ENCODE data around the gene GRK5. TPM values are rescaled to one million over a fixed set of nuclear protein-coding genes. Genes with fewer than 3 reads are reported as not detected.

The GRK5 gene
- total RNA-seq, 1 donor from 2014 or later: 52.8 TPM

DNA sequence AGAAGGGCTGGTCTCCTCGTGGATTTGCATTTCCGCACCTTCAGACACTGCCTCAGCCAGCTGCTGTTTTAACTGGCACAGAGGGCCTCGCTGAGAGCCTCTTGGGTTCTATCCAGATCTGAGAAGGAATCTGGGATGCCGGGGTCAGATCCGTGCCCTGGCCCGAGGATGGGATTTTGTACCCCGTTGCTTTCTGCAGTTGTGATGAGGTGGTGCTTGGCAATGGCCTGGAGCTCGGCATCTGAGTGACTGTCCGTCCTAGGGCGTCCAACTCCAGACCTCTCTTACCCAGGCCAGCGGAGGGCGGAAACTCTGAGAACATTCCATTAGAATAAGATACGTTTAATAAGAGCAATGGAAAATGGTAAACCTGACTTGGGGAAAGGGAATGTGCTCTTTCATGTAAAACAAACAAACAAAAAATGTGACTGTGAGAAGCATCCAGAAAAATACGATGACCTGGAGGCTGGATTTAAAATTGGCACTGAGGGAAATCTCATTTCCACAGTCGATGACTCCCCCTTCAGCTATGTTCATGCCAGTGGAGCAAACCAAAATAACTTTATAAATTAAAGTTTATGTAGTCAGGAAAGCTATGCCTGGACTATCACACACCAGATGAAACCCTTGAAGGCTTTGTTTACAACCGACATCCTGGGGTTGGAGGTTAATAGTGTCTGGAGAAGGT is 39.6 kb downstream of the GRK5 start:
- Histone ChIP-seq H3K4me3 (no peak overlapping the region), H3K9me3 (replicated peaks) (no peaks in the 10 kb centered on the region), H3K36me3 (no peaks in the 10 kb centered on the region), H3K4me1 (peaks cover 77% of the 10 kb centered on the region), H3K27ac (replicated peaks) (peak overlapping the region; percentile 90), H3K27me3 (ENCODE audit: low read depth) (no peaks in the 10 kb centered on the region)
- TF ChIP-seq, protein P1, sequence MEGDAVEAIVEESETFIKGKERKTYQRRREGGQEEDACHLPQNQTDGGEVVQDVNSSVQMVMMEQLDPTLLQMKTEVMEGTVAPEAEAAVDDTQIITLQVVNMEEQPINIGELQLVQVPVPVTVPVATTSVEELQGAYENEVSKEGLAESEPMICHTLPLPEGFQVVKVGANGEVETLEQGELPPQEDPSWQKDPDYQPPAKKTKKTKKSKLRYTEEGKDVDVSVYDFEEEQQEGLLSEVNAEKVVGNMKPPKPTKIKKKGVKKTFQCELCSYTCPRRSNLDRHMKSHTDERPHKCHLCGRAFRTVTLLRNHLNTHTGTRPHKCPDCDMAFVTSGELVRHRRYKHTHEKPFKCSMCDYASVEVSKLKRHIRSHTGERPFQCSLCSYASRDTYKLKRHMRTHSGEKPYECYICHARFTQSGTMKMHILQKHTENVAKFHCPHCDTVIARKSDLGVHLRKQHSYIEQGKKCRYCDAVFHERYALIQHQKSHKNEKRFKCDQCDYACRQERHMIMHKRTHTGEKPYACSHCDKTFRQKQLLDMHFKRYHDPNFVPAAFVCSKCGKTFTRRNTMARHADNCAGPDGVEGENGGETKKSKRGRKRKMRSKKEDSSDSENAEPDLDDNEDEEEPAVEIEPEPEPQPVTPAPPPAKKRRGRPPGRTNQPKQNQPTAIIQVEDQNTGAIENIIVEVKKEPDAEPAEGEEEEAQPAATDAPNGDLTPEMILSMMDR (IDR thresholded peaks at IDR 0.05; ENCODE audit: borderline replicate concordance): no peak
- DNase-seq: no peak
- intact Hi-C loops (cut with micrococcal nuclease): no loop called here

GRCh38 chr10:119247550-119247894 is 40.2 kb downstream of the GRK5 start:
- no peaks in the 10 kb centered on the region for H3K27me3 ChIP-seq (ENCODE audit: low read depth)
- peak overlapping the region; percentile 90 for H3K27ac ChIP-seq (replicated peaks)
- TF ChIP-seq, protein P1 (IDR thresholded peaks at IDR 0.05; ENCODE audit: borderline replicate concordance): no peak
- intact Hi-C loops (cut with micrococcal nuclease): no loop called here
- H3K4me1 ChIP-seq: peaks cover 77% of the 10 kb centered on the region
- no peaks in the 10 kb centered on the region for H3K9me3 ChIP-seq (replicated peaks)
- no peak overlapping the region for H3K4me3 ChIP-seq
- no peaks in the 10 kb centered on the region for H3K36me3 ChIP-seq
- DNase-seq: no peak

DNA sequence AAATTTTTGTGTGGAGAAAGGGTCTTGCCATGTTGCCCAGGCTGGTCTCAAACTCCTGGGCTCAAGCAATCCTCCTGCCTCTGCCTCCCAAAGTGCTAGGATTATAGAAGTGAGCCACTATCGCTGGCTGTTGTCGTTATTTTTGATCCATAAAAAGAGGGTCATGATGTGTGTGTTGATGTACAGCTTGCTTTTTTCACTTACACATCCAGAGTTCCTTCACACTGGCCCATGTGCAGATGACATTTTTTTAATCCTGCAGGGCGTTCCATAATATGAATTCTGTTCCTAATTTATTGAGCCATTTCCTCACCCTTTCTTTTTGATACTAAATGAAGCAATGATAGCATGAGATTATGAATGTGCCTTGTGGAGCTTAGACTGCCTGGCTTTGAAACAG is 40.8 kb downstream of the GRK5 start:
- Histone ChIP-seq H3K27me3 (ENCODE audit: low read depth) (no peaks in the 10 kb centered on the region), H3K36me3 (no peaks in the 10 kb centered on the region), H3K9me3 (replicated peaks) (no peaks in the 10 kb centered on the region), H3K4me1 (peaks cover 77% of the 10 kb centered on the region), H3K27ac (replicated peaks) (peak overlapping the region; percentile 90), H3K4me3 (no peak overlapping the region)
- DNase-seq: no peak
- intact Hi-C loops (cut with micrococcal nuclease): no loop called here
- TF ChIP-seq, protein P1 (IDR thresholded peaks at IDR 0.05; ENCODE audit: borderline replicate concordance): no peak

DNA sequence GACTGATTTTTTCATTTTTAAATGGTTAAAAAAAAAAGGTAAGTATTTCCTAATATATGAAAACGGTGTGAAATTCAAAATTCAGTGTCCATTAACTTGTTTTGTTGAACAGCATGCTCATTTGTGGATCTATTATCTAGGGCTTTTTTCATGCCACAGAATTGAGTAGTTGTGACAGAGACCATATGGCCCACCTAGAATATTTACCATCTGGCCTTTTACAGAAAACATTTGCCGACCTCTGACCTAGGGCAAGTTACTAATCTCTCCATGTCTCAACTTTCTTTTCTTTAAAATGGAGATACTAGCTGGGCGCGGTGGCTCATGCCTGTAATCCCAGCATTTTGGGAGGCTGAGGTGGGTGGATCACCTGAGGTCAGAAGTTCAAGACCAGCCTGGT is 41.3 kb downstream of the GRK5 start:
- Histone ChIP-seq H3K4me3 (no peak overlapping the region), H3K36me3 (no peaks in the 10 kb centered on the region), H3K27ac (replicated peaks) (peak overlapping the region; percentile 90), H3K9me3 (replicated peaks) (no peaks in the 10 kb centered on the region), H3K27me3 (ENCODE audit: low read depth) (no peaks in the 10 kb centered on the region), H3K4me1 (peaks cover 77% of the 10 kb centered on the region)
- no peak for DNase-seq
- intact Hi-C loops (cut with micrococcal nuclease): no loop called here
- TF ChIP-seq, protein P1 (IDR thresholded peaks at IDR 0.05; ENCODE audit: borderline replicate concordance): no peak

DNA sequence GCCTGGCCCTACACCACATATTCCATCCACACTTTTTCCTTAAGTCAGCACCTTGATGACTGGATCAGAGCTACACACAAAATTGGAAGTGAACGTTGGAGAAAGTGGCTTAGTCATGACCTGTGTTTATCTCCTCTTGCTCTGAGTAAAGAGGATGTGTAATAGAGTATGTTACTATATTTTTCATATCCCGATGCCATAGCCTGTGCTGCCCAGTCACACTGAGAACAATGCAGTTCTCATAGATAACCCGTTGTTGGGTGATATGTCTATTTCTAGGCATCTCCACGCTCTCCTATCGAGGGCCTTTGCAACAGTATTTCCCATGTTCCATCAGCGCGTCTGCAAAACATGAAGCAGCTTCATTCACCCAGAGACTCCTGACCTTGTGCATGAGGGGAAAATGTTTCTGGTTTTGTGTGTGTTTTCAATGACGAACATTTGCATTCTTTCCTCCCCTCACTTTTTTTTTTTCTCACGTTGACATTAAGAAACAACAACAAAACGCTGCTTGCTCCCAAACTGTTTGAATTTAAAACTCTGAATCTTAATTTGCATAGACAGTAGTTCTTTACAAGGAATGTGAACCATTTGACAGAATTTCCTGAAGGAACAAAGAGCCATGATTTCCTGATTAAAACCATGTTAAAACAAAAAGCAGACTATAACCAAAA is 43.4 kb downstream of the GRK5 start:
- Histone ChIP-seq H3K9me3 (replicated peaks) (no peaks in the 10 kb centered on the region), H3K36me3 (no peaks in the 10 kb centered on the region), H3K4me1 (peaks cover 96% of the 10 kb centered on the region), H3K4me3 (no peak overlapping the region), H3K27ac (replicated peaks) (peak overlapping the region; percentile 90), H3K27me3 (ENCODE audit: low read depth) (no peaks in the 10 kb centered on the region)
- TF ChIP-seq, protein P1 (IDR thresholded peaks at IDR 0.05; ENCODE audit: borderline replicate concordance): no peak
- intact Hi-C loops (cut with micrococcal nuclease): no loop called here
- no peak for DNase-seq

All from left ventricle myocardium inferior (tissue), 1 donor.